ENCODE data around the gene SETD3.

SETD3 gene

GRCh38 chr14:99459481-99460100 is 21.1 kb downstream of the SETD3 start:
- no peak for DNase-seq (ENCODE audit: low spot score)

GRCh38 chr14:99454246-99454645 is 26.4 kb downstream of the SETD3 start:
- DNase-seq (ENCODE audit: low spot score): no peak

- DNase-seq (ENCODE audit: low spot score): no peak
These were observed 27.7 kb downstream of the SETD3 start for GRCh38 chr14:99452968-99453367.

GRCh38 chr14:99451234-99451633 is 29.4 kb downstream of the SETD3 start:
- no peak for DNase-seq (ENCODE audit: low spot score)

- no peak for DNase-seq (ENCODE audit: low spot score)
These were observed 30.4 kb downstream of the SETD3 start for GRCh38 chr14:99450266-99450665.

GRCh38 chr14:99447739-99448138 is 32.9 kb downstream of the SETD3 start:
- DNase-seq (ENCODE audit: low spot score): no peak

GRCh38 chr14:99445931-99446330 is 34.7 kb downstream of the SETD3 start:
- no peak for DNase-seq (ENCODE audit: low spot score)

GRCh38 chr14:99441918-99442317 is 38.7 kb downstream of the SETD3 start:
- DNase-seq (ENCODE audit: low spot score): no peak

- DNase-seq (ENCODE audit: low spot score): no peak
These were observed 39.3 kb downstream of the SETD3 start for GRCh38 chr14:99441157-99441870.

- DNase-seq (ENCODE audit: low spot score): no peak
These were observed 40.4 kb downstream of the SETD3 start for GRCh38 chr14:99440278-99440677.

GRCh38 chr14:99437706-99438105 is 43.0 kb downstream of the SETD3 start:
- no peak for DNase-seq (ENCODE audit: low spot score)

- DNase-seq (ENCODE audit: low spot score): no peak
These were observed 44.1 kb downstream of the SETD3 start for GRCh38 chr14:99436247-99437180.

- no peak for DNase-seq (ENCODE audit: low spot score)
These were observed 45.3 kb downstream of the SETD3 start for GRCh38 chr14:99435327-99435726.

GRCh38 chr14:99432485-99432884 is 48.2 kb downstream of the SETD3 start:
- no peak for DNase-seq (ENCODE audit: low spot score)

- no peak for DNase-seq (ENCODE audit: low spot score)
These were observed 48.7 kb downstream of the SETD3 start for GRCh38 chr14:99431986-99432385.

- no peak for DNase-seq (ENCODE audit: low spot score)
These were observed 50.2 kb downstream of the SETD3 start for GRCh38 chr14:99430491-99430890.

GRCh38 chr14:99427632-99428300 is 52.9 kb downstream of the SETD3 start:
- DNase-seq (ENCODE audit: low spot score): no peak

GRCh38 chr14:99426813-99427346 is 53.8 kb downstream of the SETD3 start:
- DNase-seq (ENCODE audit: low spot score): no peak

GRCh38 chr14:99426265-99426664 is 54.4 kb downstream of the SETD3 start:
- no peak for DNase-seq (ENCODE audit: low spot score)

GRCh38 chr14:99425272-99425681 is 55.4 kb downstream of the SETD3 start:
- no peak for DNase-seq (ENCODE audit: low spot score)

GRCh38 chr14:99424306-99424877 is 56.3 kb downstream of the SETD3 start:
- no peak for DNase-seq (ENCODE audit: low spot score)

GRCh38 chr14:99423434-99423833 is 57.2 kb downstream of the SETD3 start:
- DNase-seq (ENCODE audit: low spot score): no peak

Measured in left forelimb (tissue), 1 donor.